Transverse colon (tissue), 4 donors: ENCODE data around the gene RITA1. TPM values are rescaled to one million over a fixed set of nuclear protein-coding genes. Genes with fewer than 3 reads are reported as not detected.

Source experiments
- DNase-seq: peaks from one replicate; pipeline ENCODE4 v3.0.0-alpha.2; 2019
- H3K27ac ChIP-seq, 4 donors: fragments of 200-600 bp; sonication (generic); 2 replicates each; pipeline ENCODE4 v1.5.1; 2016 to 2018; ENCODE audit warnings: inconsistent platforms in 4 of 4
- H3K27me3 ChIP-seq: fragments of 200-600 bp; sonication (generic); 2 replicates; pipeline ENCODE4 v1.5.1; 2017; ENCODE audit warnings: inconsistent platforms
- H3K36me3 ChIP-seq, 4 donors: fragments of 200-600 bp; sonication (generic); 2 replicates each; pipeline ENCODE4 v1.5.1; 2017 to 2019; ENCODE audit warnings: inconsistent platforms in 4 of 4
- H3K4me1 ChIP-seq, 4 donors: fragments of 200-600 bp; sonication (generic); 2 replicates each; pipeline ENCODE4 v1.5.1; 2017 to 2020; ENCODE audit warnings: inconsistent platforms in 4 of 4
- H3K4me3 ChIP-seq, 4 donors: fragments of 200-600 bp; sonication (generic); 1 replicate in 1 of 4; 2 replicates in 3 of 4; pipeline versions ENCODE4 v1.5.1 to v1.6.1; 2017 to 2019; ENCODE audit warnings: inconsistent platforms in 4 of 4
- H3K9me3 ChIP-seq, 2 donors: fragments of 200-600 bp; sonication (generic); 2 replicates each; pipeline ENCODE4 v1.5.1; 2017 to 2019; ENCODE audit warnings: inconsistent platforms in 2 of 2
- EP300 ChIP-seq: sonication (generic); formaldehyde crosslinking; IDR thresholded peaks from one replicate; pipeline ENCODE4 v1.6.1; 2017; ENCODE audit warnings: antibody characterized with exemption, low read depth
- POLR2A ChIP-seq: fragments of 450-650 bp; IDR thresholded peaks from one replicate; pipeline ENCODE4 v1.6.1; 2016; ENCODE audit warnings: antibody characterized with exemption, mild to moderate bottlenecking, moderate library complexity
- POLR2AphosphoS5 ChIP-seq, 3 donors: sonication (generic); formaldehyde crosslinking; IDR thresholded peaks; one replicate each; pipeline ENCODE4 v1.6.1; 2016; ENCODE audit warnings: antibody characterized with exemption in 3 of 3
- WGBS, 2 donors: methylation state at CpG; one replicate each; pipeline ENCODE4 v1.1.5; 2018; ENCODE audit warnings: low coverage in 1 of 2; 5-methylcytosine and 5-hydroxymethylcytosine counted together
- in situ Hi-C, 4 donors: fragments of 200-750 bp; cut with MboI; loops; one replicate each; pipeline versions ENCODE4 v1.15.0 to v1.15.1; 2017; ENCODE audit warnings: low sequenced_read_pairs in 3 of 4, low pct_ligation_motif_present in 1 of 4, low pct_unique_long_range_greater_than_20kb in 1 of 4
- intact Hi-C: fragments of 100-400 bp; cut with DNase I; formaldehyde crosslinking; loops from one replicate; pipeline ENCODE4 v1.15.1; 2023; ENCODE audit warnings: low total_unique reads
- total RNA-seq, 4 donors: library from RNA; depleted of rRNA; stranded (reverse); fragments of >200 nt; gene quantifications; one replicate each; pipeline ENCODE4 v1.1.0, GENCODE V29; 2016
- TF ChIP-seq, protein P1 (sequence below), 5 experiments: fragments of 200-600 bp in 3 of 5; fragments of 450-650 bp in 2 of 5; sonication (generic) in 3 of 5; IDR thresholded peaks; 1 replicate in 2 of 5; 2 replicates in 3 of 5; pipeline ENCODE4 v1.5.1; 2016 to 2017; ENCODE audit warnings: antibody characterized with exemption in 5 of 5, inconsistent platforms in 3 of 5, mild to moderate bottlenecking in 2 of 5, moderate library complexity in 1 of 5

Gene RITA1
- total RNA-seq, 4 donors from 2014 or later, result 17.5 to 41.5 (median 23.8) TPM

- H3K27ac ChIP-seq, result no peak overlapping the region
- no peak for TF ChIP-seq POLR2AphosphoS5 (IDR thresholded peaks at IDR 0.05)
- no peak for TF ChIP-seq EP300
- TF ChIP-seq, protein P1, sequence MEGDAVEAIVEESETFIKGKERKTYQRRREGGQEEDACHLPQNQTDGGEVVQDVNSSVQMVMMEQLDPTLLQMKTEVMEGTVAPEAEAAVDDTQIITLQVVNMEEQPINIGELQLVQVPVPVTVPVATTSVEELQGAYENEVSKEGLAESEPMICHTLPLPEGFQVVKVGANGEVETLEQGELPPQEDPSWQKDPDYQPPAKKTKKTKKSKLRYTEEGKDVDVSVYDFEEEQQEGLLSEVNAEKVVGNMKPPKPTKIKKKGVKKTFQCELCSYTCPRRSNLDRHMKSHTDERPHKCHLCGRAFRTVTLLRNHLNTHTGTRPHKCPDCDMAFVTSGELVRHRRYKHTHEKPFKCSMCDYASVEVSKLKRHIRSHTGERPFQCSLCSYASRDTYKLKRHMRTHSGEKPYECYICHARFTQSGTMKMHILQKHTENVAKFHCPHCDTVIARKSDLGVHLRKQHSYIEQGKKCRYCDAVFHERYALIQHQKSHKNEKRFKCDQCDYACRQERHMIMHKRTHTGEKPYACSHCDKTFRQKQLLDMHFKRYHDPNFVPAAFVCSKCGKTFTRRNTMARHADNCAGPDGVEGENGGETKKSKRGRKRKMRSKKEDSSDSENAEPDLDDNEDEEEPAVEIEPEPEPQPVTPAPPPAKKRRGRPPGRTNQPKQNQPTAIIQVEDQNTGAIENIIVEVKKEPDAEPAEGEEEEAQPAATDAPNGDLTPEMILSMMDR (IDR thresholded peaks at IDR 0.05), result no peak
- no peak for TF ChIP-seq POLR2A
- no peaks in the 10 kb centered on the region for H3K27me3 ChIP-seq
- H3K4me1 ChIP-seq, result peaks cover 6 to 35% (median 20%) of the 10 kb centered on the region in 4 donors
- H3K9me3 ChIP-seq, result no peaks in the 10 kb centered on the region
- H3K36me3 ChIP-seq, result no peaks in the 10 kb centered on the region
- 71 to 79% methylated on average over 2 of the region's 2 CpGs for WGBS, 2 donors
- no peak overlapping the region for H3K4me3 ChIP-seq
- in situ Hi-C loops (no loop called here), intact Hi-C loops (no loop called here)
- no peak for DNase-seq
Measured at GRCh38 chr12:113216027-113216426, 30.5 kb downstream of the RITA1 start.

DNA sequence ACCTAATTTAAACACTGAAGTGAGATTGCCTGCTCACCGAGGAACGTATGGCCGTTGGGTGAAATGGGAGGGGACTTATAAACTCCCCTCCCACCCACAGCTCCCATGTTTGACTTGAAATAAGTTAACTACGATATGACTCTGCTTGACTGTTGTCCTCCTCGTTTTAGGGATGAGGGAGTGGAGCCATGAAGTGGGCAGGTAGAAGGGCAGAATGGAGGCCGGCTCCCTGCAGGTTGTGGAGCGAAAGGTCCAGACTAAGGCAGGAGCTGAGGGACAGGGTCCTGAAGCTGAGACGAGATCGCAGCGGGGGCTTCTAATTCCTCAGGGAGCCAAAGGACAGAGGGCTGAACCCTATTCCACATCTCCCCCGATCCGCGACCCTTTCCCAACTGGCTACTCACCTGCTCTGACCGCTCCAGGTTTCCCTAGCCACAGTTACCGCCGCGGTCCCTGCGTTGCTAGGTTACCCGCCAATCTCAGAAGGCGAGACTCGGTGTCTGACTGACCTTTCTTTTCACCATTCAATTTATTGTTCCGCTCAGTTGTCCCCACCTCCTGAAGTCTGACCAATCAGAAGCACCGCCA lies 35.2 kb downstream of the RITA1 start:
- Histone ChIP-seq H3K27ac (peak overlapping the region; percentile 52 to 80 (median 72)), H3K4me3 (peak overlapping the region; percentile 32 to 72 (median 40)), H3K36me3 (peaks cover 0 to 3% (median 0%) of the 10 kb centered on the region in 4 donors), H3K9me3 (no peaks in the 10 kb centered on the region), H3K27me3 (no peaks in the 10 kb centered on the region), H3K4me1 (peaks cover 16 to 52% (median 39%) of the 10 kb centered on the region in 4 donors)
- TF ChIP-seq POLR2AphosphoS5 (IDR thresholded peaks at IDR 0.05) (peak in 1 of 3 donors; percentile 4), EP300 (no peak), POLR2A (no peak)
- TF ChIP-seq, protein P1 (IDR thresholded peaks at IDR 0.05), result no peak
- 0% methylated on average over 9 to 23 of the region's 23 CpGs for WGBS, 2 donors
- intact Hi-C loops, result no loop called here
- in situ Hi-C loops, result no loop called here
- DNase-seq, result no peak

GRCh38 chr12:113221181-113221996 lies 35.9 kb downstream of the RITA1 start, which contains the start of gene TPCN1:
TSS of gene TPCN1 (plus strand) at chr12:113221464. CDS start at chr12:113226853, 5,389 bp downstream.
- intact Hi-C loops (no loop called here), in situ Hi-C loops (no loop called here)
- H3K4me3 ChIP-seq, result peak within 1 kb of the TSS; percentile 70 to 78 (median 74)
- WGBS, 2 donors, result 0 to 1% methylated on average over 1 to 66 of the region's 68 CpGs
- peak; percentile 100 for DNase-seq
- peak; percentile 98 for TF ChIP-seq POLR2A
- peak; percentile 98 to 99 (median 98) for TF ChIP-seq POLR2AphosphoS5 (IDR thresholded peaks at IDR 0.05)
- no peak for TF ChIP-seq EP300
- TF ChIP-seq, protein P1 (IDR thresholded peaks at IDR 0.05), result peak in 1 of 5 experiments; percentile 39
- peak within 1 kb of the TSS; percentile 93 to 99 (median 96) for H3K27ac ChIP-seq
- H3K27me3 ChIP-seq, result no peaks in the 10 kb centered on the region
- peaks cover 0 to 4% (median 0%) of the 10 kb centered on the region in 4 donors for H3K36me3 ChIP-seq
- H3K4me1 ChIP-seq, result peaks cover 16 to 49% (median 39%) of the 10 kb centered on the region in 4 donors
- H3K9me3 ChIP-seq, result no peaks in the 10 kb centered on the region

DNA sequence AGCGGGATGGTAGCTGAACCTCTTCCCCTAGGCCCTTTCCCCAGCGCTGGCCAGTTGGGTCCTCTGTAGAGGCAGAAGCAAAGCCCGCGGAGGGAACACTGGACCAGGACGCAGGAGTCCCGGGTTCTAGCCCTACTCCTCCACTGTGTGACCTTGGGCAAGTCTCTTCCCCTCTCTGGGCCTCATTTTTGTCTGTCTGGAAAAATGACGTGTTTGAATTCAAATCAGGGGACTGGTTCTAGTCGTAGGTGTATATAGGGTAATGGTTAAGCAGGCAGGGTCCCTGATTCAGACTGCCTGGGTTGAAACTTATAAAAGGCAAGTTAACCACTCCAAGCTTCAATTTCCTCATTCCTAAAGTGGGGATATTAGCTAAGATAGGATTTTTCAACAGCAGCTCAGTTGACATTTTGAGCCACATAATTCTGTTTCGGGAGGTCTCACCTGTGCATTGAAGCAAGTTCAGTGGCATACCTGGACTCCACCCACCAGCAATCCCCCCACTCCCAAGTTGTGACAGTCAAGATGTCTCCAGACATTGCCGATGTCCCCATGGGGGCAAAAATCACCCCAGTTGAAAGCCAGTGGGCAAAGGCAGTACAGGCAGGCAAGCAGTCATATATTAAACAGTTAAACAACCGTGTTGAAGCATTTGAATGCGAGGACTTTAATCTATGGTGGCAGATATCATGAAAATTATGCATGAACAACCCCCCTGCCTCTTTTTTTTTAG lies 36.6 kb downstream of the RITA1 start:
- intact Hi-C loops (no loop called here), in situ Hi-C loops (no loop called here)
- H3K4me1 ChIP-seq, result peaks cover 16 to 42% (median 37%) of the 10 kb centered on the region in 4 donors
- DNase-seq, result no peak
- TF ChIP-seq, protein P1 (IDR thresholded peaks at IDR 0.05), result no peak
- no peak for TF ChIP-seq POLR2AphosphoS5 (IDR thresholded peaks at IDR 0.05)
- TF ChIP-seq POLR2A, result no peak
- no peak for TF ChIP-seq EP300
- WGBS, 2 donors, result 4 to 12% methylated on average over 5 to 12 of the region's 12 CpGs
- peak overlapping the region; percentile 70 to 78 (median 73) for H3K4me3 ChIP-seq
- peak overlapping the region; percentile 93 to 99 (median 96) for H3K27ac ChIP-seq
- H3K27me3 ChIP-seq, result no peaks in the 10 kb centered on the region
- H3K36me3 ChIP-seq, result peaks cover 0 to 4% (median 0%) of the 10 kb centered on the region in 4 donors
- H3K9me3 ChIP-seq, result no peaks in the 10 kb centered on the region
